SU-DHL-6 (cell line): ENCODE data around the gene DOK1.
"Not testable (repeated sequence)": the region's sequence is repeated elsewhere in the genome, so short reads cannot be mapped to it uniquely, and the experiment has no call there.

ENCODE experiments used
- CTCF ChIP-seq: fragments of 200-600 bp; sonication (generic); IDR thresholded peaks from one replicate; pipeline ENCODE4 v1.5.1; 2017; ENCODE audit warnings: antibody characterized with exemption, mild to moderate bottlenecking, low read length, moderate library complexity; ENCODE audit not compliant: insufficient read depth, poor library complexity, severe bottlenecking
- EZH2phosphoT487 ChIP-seq: fragments of 200-600 bp; sonication (generic), shearing (Covaris generic); conservative IDR thresholded peaks from 2 replicates; pipeline ENCODE4 v1.6.1; 2018; ENCODE audit warnings: mild to moderate bottlenecking, antibody characterized with exemption, low read length, moderate library complexity, mixed read lengths

GRCh38 chr2:74561022-74561421 is 6.5 kb downstream of the DOK1 start:
- TF ChIP-seq CTCF, EZH2phosphoT487: not testable (repeated sequence)
